Measurements from ENCODE around the gene KRTAP4-11. TPM values are rescaled to one million over a fixed set of nuclear protein-coding genes. Genes with fewer than 3 reads are reported as not detected.
"Not testable (repeated sequence)": the region's sequence is repeated elsewhere in the genome, so short reads cannot be mapped to it uniquely, and the experiment has no call there.

The KRTAP4-11 gene
- under 1 TPM in 1 of 5 donors, not detected in 4; 0.13 TPM for polyA plus RNA-seq (ENCODE audit: insufficient read depth in 1 of 5, insufficient read length in 5 of 5, low replicate concordance in 1 of 5)
- long read RNA-seq, donor 1: 0 reads
- long read RNA-seq, donor 2: 0 reads
- long read RNA-seq, donor 3: 0 reads
- long read RNA-seq, donor 4: 0 reads
- long read RNA-seq, donor 5: 0 reads
- long read RNA-seq, donor 6: 0 reads
- long read RNA-seq, donor 7: 0 reads
- long read RNA-seq, donor 8: 0 reads

DNA sequence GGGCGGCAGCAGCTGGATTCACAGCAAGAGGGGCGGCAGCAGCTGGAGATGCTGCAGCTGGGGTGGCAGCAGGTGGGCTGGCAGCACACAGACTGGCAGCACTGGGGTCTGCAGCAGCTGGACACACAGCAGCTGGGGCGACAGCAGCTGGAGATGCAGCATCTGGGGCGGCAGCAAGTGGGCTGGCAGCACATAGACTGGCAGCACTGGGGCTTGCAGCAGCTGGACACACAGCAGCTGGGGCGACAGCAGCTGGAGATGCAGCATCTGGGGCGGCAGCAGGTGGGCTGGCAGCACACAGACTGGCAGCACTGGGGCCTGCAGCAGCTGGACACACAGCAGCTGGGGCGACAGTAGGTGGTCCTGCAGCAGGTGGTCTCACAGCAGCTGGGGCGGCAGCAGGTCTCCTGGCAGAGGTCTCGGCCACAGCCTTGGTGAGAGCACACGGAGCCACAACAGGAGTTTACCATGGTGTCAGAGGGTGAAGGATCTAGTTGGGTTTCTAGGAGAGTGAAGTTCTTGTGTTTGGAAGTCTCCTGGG lies at the start of gene KRTAP4-11:
Gene KRTAP4-11, minus strand, starts transcription at position 528 of the 541 bp plus-strand sequence. Its CDS starts 58 bp downstream, at position 470.
- not testable (repeated sequence) for DNase-seq

GRCh38 chr17:41167561-41167960 lies 49.4 kb upstream of the KRTAP4-11 start:
- DNase-seq: no peak

GRCh38 chr17:41163828-41164227 lies 45.7 kb upstream of the KRTAP4-11 start:
- DNase-seq: no peak

DNA sequence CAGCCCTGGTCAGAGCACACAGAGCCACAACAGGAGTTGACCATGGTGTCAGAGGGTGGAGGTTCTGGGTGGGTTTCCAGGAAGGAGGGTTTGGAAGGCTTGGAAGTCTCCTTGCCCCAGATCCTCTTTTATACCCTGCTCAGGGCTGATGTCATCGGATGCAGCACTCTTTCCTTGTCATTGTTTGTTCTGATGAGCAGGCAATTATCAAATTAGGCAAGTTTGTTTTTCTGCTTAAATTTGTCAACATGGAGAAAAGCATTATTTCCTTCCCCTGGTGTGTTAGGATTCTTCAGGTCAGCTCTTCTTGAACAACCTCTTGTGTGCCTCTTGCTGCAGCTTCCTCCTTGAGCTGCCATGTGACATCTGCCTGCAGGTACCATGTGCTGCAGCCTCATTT lies 42.5 kb upstream of the KRTAP4-11 start, which contains the start of gene KRTAP4-4:
Gene KRTAP4-4, minus strand, starts transcription at position 101 of the 400 bp plus-strand sequence. Its CDS starts 57 bp downstream, at position 44.
- no peak for DNase-seq

GRCh38 chr17:41160190-41160589 lies 42.0 kb upstream of the KRTAP4-11 start:
- not testable (repeated sequence) for DNase-seq

DNA sequence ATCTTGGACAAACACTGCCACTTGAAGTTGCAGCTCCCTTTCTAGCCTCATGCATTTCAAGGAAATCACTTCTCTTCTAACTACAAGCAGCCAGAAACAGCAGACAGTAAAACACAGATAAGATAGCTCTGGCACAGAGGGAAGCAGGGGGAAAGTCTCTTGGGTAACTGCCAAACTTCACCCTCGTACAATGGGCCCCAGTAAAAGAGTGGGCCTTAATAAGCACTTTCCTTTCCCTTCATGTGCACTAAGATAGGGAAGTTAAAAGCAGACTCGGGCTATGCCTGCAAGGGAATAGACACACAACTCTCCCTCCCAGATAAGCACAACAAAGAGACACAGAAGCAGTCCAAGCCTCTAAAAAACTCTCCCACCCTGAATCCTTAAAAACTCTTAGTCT lies 35.7 kb upstream of the KRTAP4-11 start:
- no peak for DNase-seq

- DNase-seq: no peak
Observed at GRCh38 chr17:41151525-41151924, 33.4 kb upstream of the KRTAP4-11 start.

DNA sequence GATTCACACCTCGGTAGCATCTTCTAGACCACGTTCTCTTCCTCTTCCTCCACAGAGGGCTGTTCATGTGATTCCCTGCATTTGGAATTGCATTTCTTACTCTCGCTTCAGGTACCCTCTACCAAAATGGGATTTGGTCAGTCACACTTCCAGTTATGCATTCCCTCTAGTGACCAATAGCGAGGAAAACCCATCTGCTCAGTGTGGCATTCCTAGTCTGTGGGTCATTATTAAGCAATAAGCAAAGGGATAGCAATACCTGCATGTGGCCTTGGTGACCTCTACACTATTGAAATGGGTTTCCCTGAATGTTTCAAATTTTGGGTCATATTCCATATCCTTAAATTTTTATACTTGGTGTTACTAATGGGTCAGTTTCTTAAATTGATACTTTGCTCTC lies 31.9 kb upstream of the KRTAP4-11 start:
- DNase-seq: no peak

DNA sequence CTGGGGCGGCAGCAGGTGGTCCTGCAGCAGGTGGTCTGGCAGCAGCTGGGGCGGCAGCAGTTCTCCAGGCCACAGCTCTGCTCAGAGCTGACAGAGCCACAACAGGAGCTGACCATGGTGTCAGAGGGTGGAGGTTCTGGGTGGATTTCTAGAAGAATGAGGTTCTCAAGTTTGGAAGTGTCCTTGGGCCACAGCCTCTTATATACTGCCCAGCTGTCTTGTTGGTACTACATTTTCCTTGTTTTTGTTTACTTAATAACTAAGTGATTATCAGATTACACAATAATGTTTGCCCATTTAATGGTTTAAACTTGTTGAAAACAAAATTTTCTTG lies 31.4 kb upstream of the KRTAP4-11 start, which contains the start of gene KRTAP4-5:
Gene KRTAP4-5, minus strand, starts transcription at position 174 of the 334 bp plus-strand sequence. Its CDS starts 58 bp downstream, at position 116.
- no peak for DNase-seq

GRCh38 chr17:41148971-41149651 lies 30.9 kb upstream of the KRTAP4-11 start:
- not testable (repeated sequence) for DNase-seq

DNA sequence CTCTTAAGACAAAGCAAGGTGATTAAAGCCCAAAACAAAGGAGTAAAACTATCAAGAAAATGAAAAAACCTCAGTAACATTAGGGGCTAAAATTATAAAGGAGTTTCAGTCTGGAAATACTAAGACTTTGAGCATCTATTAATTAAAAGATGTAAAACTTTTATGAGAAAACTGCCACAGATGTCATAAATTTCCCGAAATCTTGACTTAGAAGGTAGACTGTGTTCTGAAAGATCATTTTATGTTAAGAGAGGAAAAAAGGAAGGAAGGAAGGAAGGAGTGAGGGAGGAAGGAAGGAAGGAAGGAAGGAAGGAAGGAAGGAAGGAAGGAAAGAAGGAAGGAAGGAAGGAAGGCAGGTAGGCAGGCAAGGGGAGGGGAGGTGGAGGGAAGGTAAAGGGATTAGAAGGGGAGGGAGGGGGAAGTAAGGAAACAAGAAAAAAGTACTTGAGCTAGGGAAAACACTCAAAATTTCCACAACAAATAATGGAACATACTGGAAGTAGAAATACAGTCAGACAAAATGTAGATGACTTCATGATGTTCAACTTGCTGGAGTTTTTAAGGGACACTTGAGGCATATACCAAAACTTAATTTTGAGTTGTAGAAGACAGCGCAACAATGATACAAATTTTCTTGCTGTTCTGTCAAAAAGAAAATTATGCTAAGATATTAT lies 29.5 kb upstream of the KRTAP4-11 start:
- DNase-seq: no peak

DNA sequence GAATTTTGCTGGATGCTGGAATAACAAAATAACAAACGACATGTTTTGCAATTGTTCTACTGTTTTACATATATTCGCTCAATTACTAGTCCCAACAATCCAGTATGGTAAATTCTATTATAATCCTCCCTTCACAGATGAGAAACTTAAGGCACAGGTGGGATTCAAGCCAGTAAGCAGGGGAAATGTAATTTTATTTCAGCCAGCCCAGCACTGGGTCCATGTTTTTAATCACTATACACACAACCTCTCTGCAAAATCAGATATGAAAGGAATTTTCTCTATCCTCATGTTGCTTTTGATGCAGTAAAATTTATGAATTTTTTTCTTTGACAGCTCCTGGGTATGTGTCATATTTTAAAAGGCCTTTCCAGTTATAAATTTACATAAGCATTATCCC lies 27.1 kb upstream of the KRTAP4-11 start:
- DNase-seq: no peak

GRCh38 chr17:41144846-41145245 lies 26.7 kb upstream of the KRTAP4-11 start:
- DNase-seq: no peak

DNA sequence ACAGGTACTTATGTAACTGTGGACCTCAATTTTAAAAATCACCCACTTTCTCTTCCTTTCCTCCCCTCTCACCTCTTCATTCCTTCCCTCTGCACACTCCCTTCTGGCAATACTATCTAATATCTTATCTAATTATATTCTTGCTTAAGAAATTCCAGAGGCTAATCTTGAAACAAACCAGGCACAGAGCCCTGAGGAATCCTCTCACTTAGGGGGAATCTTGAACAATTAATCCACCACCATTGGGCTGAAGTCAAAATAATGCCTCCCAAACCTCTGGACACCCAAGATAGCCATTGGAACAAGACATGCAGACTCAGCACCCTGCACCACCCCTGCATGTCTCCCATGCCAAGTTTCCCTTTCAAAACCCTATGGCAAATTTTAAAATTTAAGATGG lies 23.2 kb upstream of the KRTAP4-11 start:
- no peak for DNase-seq

DNA sequence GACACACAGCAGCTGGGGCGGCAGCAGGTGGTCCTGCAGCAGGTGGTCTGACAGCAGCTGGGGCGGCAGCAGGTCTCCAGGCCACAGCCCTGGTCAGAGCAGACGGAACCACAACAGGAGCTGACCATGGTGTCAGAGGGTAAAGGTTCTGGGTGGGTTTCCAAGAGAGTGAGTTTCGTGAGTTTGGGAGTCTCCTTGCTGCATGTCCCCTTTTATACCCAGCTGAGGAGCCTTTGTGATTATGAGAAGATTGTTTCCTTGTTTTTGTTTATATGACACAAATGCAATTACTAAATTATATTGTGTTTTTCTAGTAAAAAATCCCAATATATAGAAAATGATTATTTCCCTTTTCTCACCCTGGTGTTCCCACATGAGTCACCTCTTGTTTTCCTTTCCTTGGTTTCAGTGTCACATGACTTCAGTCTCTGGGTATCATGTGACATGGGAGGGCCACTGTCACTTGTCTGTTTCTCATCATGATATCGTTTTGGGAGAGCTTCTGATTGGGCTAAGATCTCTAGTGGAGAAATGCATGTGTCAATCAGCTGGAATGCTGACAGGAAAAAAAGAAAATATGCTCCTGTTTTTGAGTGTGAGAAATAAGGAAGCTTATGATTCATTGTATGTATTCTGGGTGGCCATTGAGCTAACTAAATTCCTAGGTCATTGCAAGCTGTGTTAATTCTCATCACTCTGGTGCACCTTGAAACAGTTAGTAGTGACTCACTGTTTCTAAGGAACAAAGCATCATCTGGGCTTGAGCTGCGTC lies 22.4 kb upstream of the KRTAP4-11 start, which contains the start of gene KRTAP4-6:
Gene KRTAP4-6, minus strand, starts transcription at position 185 of the 772 bp plus-strand sequence. Its CDS starts 57 bp downstream, at position 128.
- no peak for DNase-seq

DNA sequence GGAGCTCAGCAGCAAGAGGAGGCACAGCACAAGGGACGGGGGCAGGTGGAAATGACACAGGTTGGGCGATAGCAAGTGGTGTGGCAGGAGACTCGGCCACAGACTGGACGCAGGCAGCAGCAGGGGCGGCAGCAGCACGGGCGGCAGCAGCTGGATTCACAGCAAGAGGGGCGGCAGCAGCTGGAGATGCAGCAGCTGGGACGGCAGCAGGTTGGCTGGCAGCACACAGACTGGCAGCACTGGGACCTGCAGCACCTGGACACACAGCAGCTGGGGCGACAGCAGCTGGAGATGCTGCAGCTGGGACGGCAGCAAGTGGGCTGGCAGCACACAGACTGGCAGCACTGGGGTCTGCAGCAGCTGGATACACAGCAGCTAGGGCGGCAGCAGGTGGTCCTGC lies 21.7 kb upstream of the KRTAP4-11 start:
- not testable (repeated sequence) for DNase-seq

DNA sequence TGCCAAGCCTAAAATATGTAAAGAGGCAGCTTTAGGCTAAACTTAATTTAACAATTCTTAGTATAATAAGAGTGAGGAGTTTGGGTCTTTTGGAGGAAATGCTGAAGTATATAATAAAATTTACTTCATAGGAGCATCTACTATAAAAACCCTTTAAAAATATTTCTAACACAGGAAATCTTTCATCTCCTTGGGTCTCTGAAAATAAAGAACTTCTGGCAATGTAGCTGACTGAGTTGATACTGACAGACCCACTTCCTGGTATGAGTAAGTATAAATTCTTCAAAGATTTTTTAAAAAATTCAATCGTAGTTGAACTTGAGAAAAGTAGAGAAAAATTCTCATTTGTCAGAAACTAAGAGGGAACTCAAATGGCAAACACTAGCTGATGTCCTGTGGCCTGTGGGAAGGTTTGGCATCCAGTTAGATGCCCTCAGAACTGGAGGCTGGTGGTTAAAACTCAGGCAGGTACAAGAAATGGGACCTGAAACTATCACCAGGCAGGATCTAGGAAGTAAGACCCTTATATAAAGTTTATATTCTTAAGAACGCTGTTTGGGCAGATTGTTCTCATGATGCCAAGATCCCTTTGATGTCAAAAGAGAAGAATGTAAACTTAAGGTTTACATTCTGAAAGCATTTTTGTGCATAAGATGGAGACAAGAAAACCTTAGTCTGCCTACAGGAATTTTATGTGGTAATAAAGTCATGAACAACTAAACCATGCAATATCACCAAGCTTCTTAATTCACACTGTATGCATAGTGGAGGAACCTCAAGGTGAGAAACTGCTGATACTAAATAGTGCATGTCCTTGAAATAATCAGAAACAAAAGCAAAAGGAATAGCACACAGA lies 15.9 kb upstream of the KRTAP4-11 start:
- DNase-seq: no peak

DNA sequence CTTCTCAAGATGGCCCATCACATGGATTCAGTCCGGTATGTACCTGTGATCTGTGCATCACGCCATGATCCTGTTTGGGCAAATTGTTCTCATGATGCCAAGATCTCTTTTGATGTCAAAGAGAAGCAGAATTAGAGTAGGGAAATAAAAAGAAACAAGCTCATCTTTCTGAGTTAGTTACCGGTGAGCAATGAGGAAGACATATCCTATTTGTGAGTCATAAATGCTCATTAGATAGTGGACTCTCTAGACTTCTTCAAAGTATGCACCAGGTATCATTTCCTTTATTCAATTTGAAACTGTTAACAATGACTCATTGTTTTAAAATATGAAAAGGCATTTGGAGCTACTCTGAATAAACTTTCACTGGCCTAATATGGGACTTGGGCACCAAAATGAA lies 13.8 kb upstream of the KRTAP4-11 start:
- no peak for DNase-seq

DNA sequence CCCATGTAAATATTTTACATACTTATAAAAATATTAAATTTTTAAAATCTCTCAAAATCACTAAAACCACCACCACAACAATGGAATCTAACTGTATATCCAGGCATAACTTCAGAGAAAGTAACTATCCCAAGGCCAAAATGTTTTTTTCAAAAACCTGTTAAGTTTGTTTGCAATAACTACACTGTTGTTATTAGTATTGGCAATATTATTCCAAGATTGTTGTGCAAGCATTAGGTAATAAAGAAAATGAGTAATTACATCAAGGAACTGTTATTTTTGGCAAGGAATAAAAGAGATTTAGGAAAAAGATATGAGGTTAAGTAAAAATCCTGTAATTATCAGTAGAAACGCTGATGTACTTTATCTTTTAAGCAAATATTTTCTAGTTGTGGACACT lies 9.2 kb upstream of the KRTAP4-11 start:
- DNase-seq: no peak

GRCh38 chr17:41126412-41126811 lies 8.2 kb upstream of the KRTAP4-11 start:
- no peak for DNase-seq

GRCh38 chr17:41125064-41125463 lies 6.9 kb upstream of the KRTAP4-11 start:
- DNase-seq: no peak

Data from right lung (tissue), 10 donors.